Nephron (organoid): ENCODE results near the gene NRCAM.

Source experiments
- H3K27ac Mint-ChIP-seq, 3 experiments: 2 replicates each; pipeline ENCODE4 v1.8.0; 2020; ENCODE audit warnings: mixed read lengths in 3 of 3, mild to moderate bottlenecking in 2 of 3, moderate library complexity in 1 of 3
- H3K27me3 Mint-ChIP-seq: 2 replicates; pipeline ENCODE4 v1.8.0; 2021; ENCODE audit warnings: low read depth, mild to moderate bottlenecking, moderate library complexity, mixed read lengths
- H3K36me3 Mint-ChIP-seq: 2 replicates; pipeline ENCODE4 v1.8.0; 2020; ENCODE audit warnings: low read depth, mixed read lengths
- H3K4me1 Mint-ChIP-seq: 2 replicates; pipeline ENCODE4 v1.8.0; 2020; ENCODE audit warnings: mixed read lengths
- H3K4me3 Mint-ChIP-seq, 3 experiments: 2 replicates each; pipeline ENCODE4 v1.8.0; 2020; ENCODE audit warnings: mild to moderate bottlenecking in 3 of 3, mixed read lengths in 3 of 3, moderate library complexity in 2 of 3
- H3K9me3 Mint-ChIP-seq: 2 replicates; pipeline ENCODE4 v1.8.0; 2020; ENCODE audit warnings: mixed read lengths
- CTCF ChIP-seq, 3 experiments: fragments of 200-600 bp; sonication (generic); IDR thresholded peaks; one replicate each; pipeline ENCODE4 v1.5.0; 2021; ENCODE audit warnings: antibody characterized with exemption in 3 of 3; ENCODE audit not compliant: unreplicated experiment in 3 of 3

The NRCAM gene

GRCh38 chr7:108321359-108321758 lies 134.9 kb downstream of the NRCAM start:
- H3K4me1 Mint-ChIP-seq = no peaks in the 10 kb centered on the region
- H3K36me3 Mint-ChIP-seq = no peaks in the 10 kb centered on the region
- no peak overlapping the region for H3K27ac Mint-ChIP-seq
- no peak for TF ChIP-seq CTCF (IDR thresholded peaks at IDR 0.05; ENCODE audit: unreplicated experiment in 3 of 3)
- no peaks in the 10 kb centered on the region for H3K9me3 Mint-ChIP-seq
- no peaks in the 10 kb centered on the region for H3K27me3 Mint-ChIP-seq
- no peak overlapping the region for H3K4me3 Mint-ChIP-seq

DNA sequence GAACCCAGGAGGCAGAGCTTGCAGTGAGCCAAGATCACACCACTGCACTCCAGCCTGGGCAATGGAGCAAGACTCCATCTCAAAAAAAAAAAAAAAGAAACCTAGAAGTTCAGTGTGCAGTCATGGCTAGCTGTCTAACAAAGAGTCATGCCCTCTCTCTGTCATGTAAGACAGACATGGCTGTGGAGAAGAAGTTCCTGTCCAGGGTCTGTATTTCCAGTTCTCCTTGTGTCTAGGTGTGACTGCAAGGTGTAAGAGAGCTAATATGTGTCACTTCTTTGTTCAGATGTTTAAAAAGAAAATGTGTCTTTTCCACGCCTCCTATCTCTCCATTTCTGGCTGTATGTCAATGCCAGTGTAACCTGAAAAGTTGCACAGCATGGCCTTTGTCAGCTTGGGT lies 139.5 kb downstream of the NRCAM start:
- Mint-ChIP-seq H3K4me3 (no peak overlapping the region), H3K36me3 (no peaks in the 10 kb centered on the region), H3K4me1 (no peaks in the 10 kb centered on the region), H3K9me3 (no peaks in the 10 kb centered on the region), H3K27me3 (no peaks in the 10 kb centered on the region), H3K27ac (no peak overlapping the region)
- no peak for TF ChIP-seq CTCF (IDR thresholded peaks at IDR 0.05; ENCODE audit: unreplicated experiment in 3 of 3)

DNA sequence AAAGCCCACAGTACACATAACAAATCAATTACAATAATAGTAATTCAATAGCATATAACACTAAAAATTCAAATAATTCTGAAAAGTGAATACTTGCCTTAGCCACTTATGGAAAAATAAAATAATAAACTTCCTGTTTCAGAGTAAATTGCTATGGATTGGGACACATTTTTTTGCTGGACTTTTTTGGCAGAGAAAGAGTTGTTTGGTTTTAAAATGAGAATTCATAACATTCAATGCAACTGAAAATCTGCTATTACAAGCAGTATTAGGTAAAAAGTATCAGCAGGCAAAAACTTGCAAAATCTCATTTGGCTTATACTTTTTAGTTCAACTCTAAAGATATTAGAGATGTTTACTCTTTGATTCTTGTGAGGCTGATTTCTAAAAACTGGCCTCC lies 141.7 kb downstream of the NRCAM start:
- no peak for TF ChIP-seq CTCF (IDR thresholded peaks at IDR 0.05; ENCODE audit: unreplicated experiment in 3 of 3)
- Mint-ChIP-seq H3K27ac (no peak overlapping the region), H3K4me3 (no peak overlapping the region), H3K9me3 (no peaks in the 10 kb centered on the region), H3K36me3 (no peaks in the 10 kb centered on the region), H3K4me1 (no peaks in the 10 kb centered on the region), H3K27me3 (no peaks in the 10 kb centered on the region)

GRCh38 chr7:108314049-108314448 lies 142.2 kb downstream of the NRCAM start:
- no peaks in the 10 kb centered on the region for H3K4me1 Mint-ChIP-seq
- H3K9me3 Mint-ChIP-seq = no peaks in the 10 kb centered on the region
- TF ChIP-seq CTCF (IDR thresholded peaks at IDR 0.05; ENCODE audit: unreplicated experiment in 3 of 3) = no peak
- no peak overlapping the region for H3K27ac Mint-ChIP-seq
- H3K36me3 Mint-ChIP-seq = no peaks in the 10 kb centered on the region
- no peak overlapping the region for H3K4me3 Mint-ChIP-seq
- H3K27me3 Mint-ChIP-seq = no peaks in the 10 kb centered on the region

DNA sequence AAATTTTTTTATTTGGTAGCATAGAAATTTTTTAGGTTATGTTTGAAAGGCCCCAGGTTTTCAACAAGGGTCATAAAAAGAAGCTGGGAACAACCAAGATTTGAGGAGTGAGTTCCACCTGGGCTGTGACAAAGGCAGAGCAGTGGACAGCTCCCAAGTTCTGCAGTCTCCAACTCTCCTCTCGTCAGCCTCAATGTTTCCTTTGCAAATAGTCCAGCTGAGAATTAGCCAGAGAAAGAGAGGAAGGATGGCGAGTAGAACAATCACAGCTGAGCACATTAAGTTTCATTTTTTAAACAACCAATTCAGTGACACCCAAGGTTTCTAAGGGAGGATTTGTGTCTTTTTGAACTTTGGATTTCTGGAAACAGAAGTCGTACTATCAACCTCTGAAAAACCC lies 143.2 kb downstream of the NRCAM start:
- Mint-ChIP-seq H3K4me3 (no peak overlapping the region), H3K36me3 (no peaks in the 10 kb centered on the region)

More for the DNA sequence above, 143.2 kb downstream of the NRCAM start:
- no peak overlapping the region for H3K27ac Mint-ChIP-seq
- no peaks in the 10 kb centered on the region for H3K4me1 Mint-ChIP-seq
- TF ChIP-seq CTCF (IDR thresholded peaks at IDR 0.05; ENCODE audit: unreplicated experiment in 3 of 3) = no peak
- no peaks in the 10 kb centered on the region for H3K9me3 Mint-ChIP-seq
- no peaks in the 10 kb centered on the region for H3K27me3 Mint-ChIP-seq
